ENCODE measurements around the gene WDR3.

DNA sequence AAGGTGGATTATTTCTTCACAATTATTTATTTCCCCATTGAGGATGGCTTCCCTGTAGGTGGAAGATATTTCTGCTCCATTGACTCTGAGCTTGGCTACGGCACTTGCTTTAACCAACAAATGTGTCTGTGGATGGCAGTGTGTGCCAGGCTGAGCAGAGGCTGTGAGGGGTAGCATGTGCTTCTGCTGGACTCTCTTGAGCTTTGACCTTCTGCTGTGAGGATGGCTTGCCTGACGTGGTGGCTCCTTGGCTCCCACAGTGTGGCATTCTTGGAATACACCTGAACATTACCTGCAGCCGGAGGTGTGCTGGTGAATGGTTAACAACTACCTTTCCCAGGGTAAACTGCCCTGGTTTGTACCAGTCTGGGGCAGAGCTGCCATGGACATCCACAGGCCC lies 46.8 kb downstream of the WDR3 start:
- TF ChIP-seq CTCF (IDR thresholded peaks at IDR 0.05 in 4 of 5, conservative IDR thresholded peaks at IDR 0.05 in 1 of 5) (no peak), POLR2A (IDR thresholded peaks at IDR 0.05) (no peak)

Measured in gastrocnemius medialis (tissue), 4 donors.